HepG2 (cell line): ENCODE measurements around the gene SPINT3. TPM values are rescaled to one million over a fixed set of nuclear protein-coding genes. Genes with fewer than 3 reads are reported as not detected.

Experiments used
- ATAC-seq: fragments of 200-7000 bp; cut with Tn5 transposase; 3 replicates; pipeline ENCODE4 v1.9.1; 2020; ENCODE audit warnings: mild to moderate bottlenecking, moderate library complexity
- BruUV-seq: library from RNA; stranded (reverse); fragments of 400-500 nt; replicated peaks from 2 replicates; lab custom pipeline; 2021; lab: Mats Ljungman, UMichigan
- CTCF ChIA-PET: fragments of 300-600 bp; formaldehyde crosslinking; extraction: SDS; loops from one replicate; lab custom pipeline; 2021; ENCODE audit warnings: low total read pairs, inconsistent platforms, low intra/inter-chr PET ratio; lab: Yijun Ruan, JAX
- POLR2A ChIA-PET: fragments of 350-600 bp; sonication (Branson Sonifier 250); formaldehyde crosslinking; loops from one replicate; lab custom pipeline; 2020; ENCODE audit warnings: antibody characterized with exemption, inconsistent platforms; lab: Yijun Ruan, JAX
- DNase-seq: peaks from one replicate; pipeline ENCODE4 v3.0.0-alpha.2; 2015; ENCODE audit warnings: low spot score
- FAIRE-seq: peaks from 3 replicates; lab custom pipeline; 2011; peaks lifted over from hg19 to GRCh38; lab: Jason Lieb, UNC
- H2AFZ ChIP-seq: one replicate; pipeline ENCODE4 v1.6.1; 2011; ENCODE audit warnings: low read length, inconsistent platforms
- H3K27ac ChIP-seq: fragments of 300-600 bp; 3 replicates; pipeline ENCODE4 v1.8.0; 2011; ENCODE audit warnings: mixed run types, mild to moderate bottlenecking, mixed read lengths, low read length, inconsistent platforms; ENCODE audit not compliant: insufficient read depth; ENCODE audit errors: extremely low read length
- H3K27me3 ChIP-seq, 2 experiments: fragments of 200-600 bp in 1 of 2; 2 replicates in 1 of 2; 3 replicates in 1 of 2; pipeline versions ENCODE4 v1.6.0 to v1.8.0; 2011; ENCODE audit warnings: low read length in 2 of 2, mild to moderate bottlenecking in 2 of 2, moderate library complexity in 2 of 2, inconsistent platforms in 1 of 2; ENCODE audit not compliant: insufficient read depth in 2 of 2, control insufficient read depth in 1 of 2
- H3K36me3 ChIP-seq, 2 experiments: fragments of 200-600 bp in 1 of 2; replicated peaks in 1 of 2; 2 replicates in 1 of 2; 3 replicates in 1 of 2; pipeline versions ENCODE4 v1.5.1 to v1.8.0; 2011; ENCODE audit warnings: low read length in 2 of 2, inconsistent platforms in 1 of 2; ENCODE audit not compliant: insufficient read depth in 2 of 2, control insufficient read depth in 1 of 2
- H3K4me1 ChIP-seq: 2 replicates; pipeline ENCODE4 v1.5.1; 2012; ENCODE audit warnings: low read length, inconsistent platforms; ENCODE audit not compliant: insufficient read depth
- H3K4me2 ChIP-seq: 2 replicates; pipeline ENCODE4 v1.6.0; 2011; ENCODE audit warnings: low read depth, low read length, inconsistent platforms
- H3K4me3 ChIP-seq, 3 experiments: fragments of 200-600 bp in 1 of 3; sonication (generic), shearing (Covaris generic) in 1 of 3; replicated peaks in 1 of 3; 2 replicates each; pipeline ENCODE4 v1.5.1; 2011 to 2016; ENCODE audit warnings: low read length in 3 of 3, inconsistent platforms in 2 of 3, low read depth in 2 of 3, mild to moderate bottlenecking in 2 of 3, control low read depth in 1 of 3, mixed read lengths in 1 of 3; ENCODE audit not compliant: insufficient read depth in 1 of 3
- H3K79me2 ChIP-seq: one replicate; pipeline ENCODE4 v1.6.1; 2011; ENCODE audit warnings: low read length, inconsistent platforms; ENCODE audit not compliant: insufficient read depth
- H3K9ac ChIP-seq: 2 replicates; pipeline ENCODE4 v1.6.0; 2011; ENCODE audit warnings: mild to moderate bottlenecking, low read depth, low read length, inconsistent platforms; ENCODE audit not compliant: insufficient read depth
- H3K9me3 ChIP-seq: 2 replicates; pipeline ENCODE4 v1.5.1; 2012; ENCODE audit warnings: mild to moderate bottlenecking, low read length
- H4K20me1 ChIP-seq: 2 replicates; pipeline ENCODE4 v1.6.0; 2011; ENCODE audit warnings: inconsistent platforms, mild to moderate bottlenecking, low read length, moderate library complexity; ENCODE audit not compliant: insufficient read depth
- AHR ChIP-seq: IDR thresholded peaks from 2 replicates; pipeline ENCODE4 v1.6.1; 2018; ENCODE audit warnings: missing genetic modification reagents, missing compliant biosample characterization
- ERF ChIP-seq: IDR thresholded peaks from 2 replicates; pipeline ENCODE4 v1.6.1; 2018; ENCODE audit warnings: missing biosample characterization, missing genetic modification reagents
- IKZF4 ChIP-seq: sonication (generic); formaldehyde crosslinking; IDR thresholded peaks from 2 replicates; pipeline ENCODE4 v1.5.1; 2020; ENCODE audit warnings: borderline replicate concordance, mild to moderate bottlenecking, low read depth, missing genetic modification reagents; ENCODE audit errors: not compliant biosample characterization
- MTA3 ChIP-seq: sonication (generic); formaldehyde crosslinking; IDR thresholded peaks from 2 replicates; pipeline ENCODE4 v1.4.0; 2020; ENCODE audit warnings: missing genetic modification reagents
- NR0B2 ChIP-seq: sonication (generic); formaldehyde crosslinking; IDR thresholded peaks from 2 replicates; pipeline ENCODE4 v1.4.0; 2020; ENCODE audit warnings: mild to moderate bottlenecking, missing genetic modification reagents
- STAG1 ChIP-seq: sonication (generic); formaldehyde crosslinking; IDR thresholded peaks from 2 replicates; pipeline ENCODE4 v1.4.0; 2020; ENCODE audit warnings: missing genetic modification reagents
- THAP8 ChIP-seq: sonication (generic); formaldehyde crosslinking; IDR thresholded peaks from 2 replicates; pipeline ENCODE4 v1.5.1; 2020; ENCODE audit warnings: missing genetic modification reagents, mild to moderate bottlenecking, borderline replicate concordance
- ZNF441 ChIP-seq: sonication (generic); formaldehyde crosslinking; IDR thresholded peaks from 2 replicates; pipeline ENCODE4 v1.7.0; 2021; ENCODE audit warnings: missing genetic modification reagents, borderline replicate concordance
- WGBS: methylation state at CpG from one replicate; pipeline ENCODE4 v1.1.6; 2017; ENCODE audit warnings: low lambda C conversion rate; 5-methylcytosine and 5-hydroxymethylcytosine counted together
- in situ Hi-C: cut with HindIII; loops from 2 replicates; pipeline ENCODE4 v1.10.0; 2017; ENCODE audit warnings: low pct_unique_long_range_greater_than_20kb; ENCODE audit not compliant: extremely low pct_ligation_motif_present
- intact Hi-C: fragments of 100-400 bp; cut with micrococcal nuclease; formaldehyde crosslinking; loops from one replicate; pipeline ENCODE4 v1.10.0; 2022; ENCODE audit not compliant: unreplicated experiment
- polyA plus RNA-seq, 8 experiments: library from polyadenylated mRNA; depleted of rRNA in 3 of 8; stranded (reverse) in 7 of 8; unstranded in 1 of 8; fragments of >200 nt; fragmentation: Illumina TruSeq in 4 of 8; extraction: Trizol in 4 of 8; gene quantifications; 2 replicates each; pipeline versions ENCODE4 v1.2.1 to v1.2.3, GENCODE V29; 2011 to 2016; ENCODE audit warnings: low read depth in 4 of 8, missing spikeins in 1 of 8, mixed read lengths in 1 of 8; ENCODE audit not compliant: insufficient read depth in 1 of 8
- total RNA-seq, 5 experiments: library from RNA; depleted of rRNA; stranded (reverse); fragments of >200 nt; fragmentation: Illumina TruSeq; extraction: Trizol; gene quantifications; 2 replicates each; pipeline ENCODE4 v1.2.3, GENCODE V29; 2016; ENCODE audit warnings: low read depth in 1 of 5
- TF ChIP-seq, protein P1 (sequence below): sonication (generic); formaldehyde crosslinking; IDR thresholded peaks from 2 replicates; pipeline ENCODE4 v1.5.0; 2020; ENCODE audit warnings: missing genetic modification reagents

SPINT3 gene
- total and polyA plus RNA-seq, 2 of the 13 experiments (the other 11 are each of a cell fraction or from before 2014, with no cell fraction given) = not detected

- no peaks in the 10 kb centered on the region for H3K4me1 ChIP-seq
- ChIA-PET POLR2A (no interaction called here), CTCF (interaction anchor here (0.8 to 1.9 kb wide), 3 partner anchors 30 to 168 kb away, joined by 3 to 10 read pairs (median 4); partner anchors contain the start of gene SYS1)
- no peaks in the 10 kb centered on the region for H3K9me3 ChIP-seq
- in situ Hi-C loops (no loop called here), intact Hi-C loops (no loop called here)
- ATAC-seq = peak; percentile 75
- H3K27ac ChIP-seq = no peak overlapping the region
- no peaks in the 10 kb centered on the region for H3K36me3 ChIP-seq
- H3K4me2 ChIP-seq = no peak overlapping the region
- BruUV-seq = no TSS peak
- DNase-seq = no peak
- H2AFZ ChIP-seq = no peak overlapping the region
- no peaks in the 10 kb centered on the region for H4K20me1 ChIP-seq
- no peak for FAIRE-seq
- TF ChIP-seq STAG1 = peak; percentile 38; the same call in 1 of the 2 replicates
- TF ChIP-seq THAP8 = no peak
- peaks cover 7 to 26% of the 10 kb centered on the region in 2 experiments for H3K27me3 ChIP-seq
- no peak overlapping the region for H3K9ac ChIP-seq
- WGBS = 33% methylated on average over 20 of the region's 20 CpGs
- no peak overlapping the region for H3K4me3 ChIP-seq
- no peaks in the 10 kb centered on the region for H3K79me2 ChIP-seq
Observed at GRCh38 chr20:45487231-45487635, 28.2 kb downstream of the SPINT3 start.

GRCh38 chr20:45485388-45485787 is 30.0 kb downstream of the SPINT3 start:
- no peak overlapping the region for H2AFZ ChIP-seq
- POLR2A ChIA-PET = no interaction called here

More at GRCh38 chr20:45485388-45485787, 30.0 kb downstream of the SPINT3 start:
- in situ Hi-C loops (no loop called here), intact Hi-C loops (no loop called here)
- CTCF ChIA-PET = no interaction called here
- Histone ChIP-seq H3K79me2 (no peaks in the 10 kb centered on the region), H3K9ac (no peak overlapping the region), H3K36me3 (no peaks in the 10 kb centered on the region), H3K4me3 (no peak overlapping the region), H3K4me2 (no peak overlapping the region), H4K20me1 (no peaks in the 10 kb centered on the region), H3K27me3 (peaks cover 7 to 37% of the 10 kb centered on the region in 2 experiments), H3K4me1 (no peaks in the 10 kb centered on the region), H3K9me3 (no peaks in the 10 kb centered on the region), H3K27ac (no peak overlapping the region)
- DNase-seq (no peak), FAIRE-seq (no peak), ATAC-seq (no peak)
- BruUV-seq = no TSS peak
- TF ChIP-seq ZNF441 (CRISPR knock-in tag) (no peak), NR0B2 (no peak), AHR (CRISPR knock-in tag) (no peak), ERF (no peak), IKZF4 (no peak), MTA3 (CRISPR knock-in tag) (no peak)
- TF ChIP-seq, protein P1, sequence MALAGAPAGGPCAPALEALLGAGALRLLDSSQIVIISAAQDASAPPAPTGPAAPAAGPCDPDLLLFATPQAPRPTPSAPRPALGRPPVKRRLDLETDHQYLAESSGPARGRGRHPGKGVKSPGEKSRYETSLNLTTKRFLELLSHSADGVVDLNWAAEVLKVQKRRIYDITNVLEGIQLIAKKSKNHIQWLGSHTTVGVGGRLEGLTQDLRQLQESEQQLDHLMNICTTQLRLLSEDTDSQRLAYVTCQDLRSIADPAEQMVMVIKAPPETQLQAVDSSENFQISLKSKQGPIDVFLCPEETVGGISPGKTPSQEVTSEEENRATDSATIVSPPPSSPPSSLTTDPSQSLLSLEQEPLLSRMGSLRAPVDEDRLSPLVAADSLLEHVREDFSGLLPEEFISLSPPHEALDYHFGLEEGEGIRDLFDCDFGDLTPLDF (CRISPR knock-in tag) = no peak
- WGBS = 5% methylated on average over 4 of the region's 4 CpGs
